GM03348 (cell line): Measurements from ENCODE around the gene SPATA31C2.
"Not testable (repeated sequence)": the region's sequence is repeated elsewhere in the genome, so short reads cannot be mapped to it uniquely, and the experiment has no call there.

Experiments used
- DNase-seq: peaks from one replicate; pipeline ENCODE4 v3.0.0; 2012; ENCODE audit warnings: low spot score

The SPATA31C2 gene

DNA sequence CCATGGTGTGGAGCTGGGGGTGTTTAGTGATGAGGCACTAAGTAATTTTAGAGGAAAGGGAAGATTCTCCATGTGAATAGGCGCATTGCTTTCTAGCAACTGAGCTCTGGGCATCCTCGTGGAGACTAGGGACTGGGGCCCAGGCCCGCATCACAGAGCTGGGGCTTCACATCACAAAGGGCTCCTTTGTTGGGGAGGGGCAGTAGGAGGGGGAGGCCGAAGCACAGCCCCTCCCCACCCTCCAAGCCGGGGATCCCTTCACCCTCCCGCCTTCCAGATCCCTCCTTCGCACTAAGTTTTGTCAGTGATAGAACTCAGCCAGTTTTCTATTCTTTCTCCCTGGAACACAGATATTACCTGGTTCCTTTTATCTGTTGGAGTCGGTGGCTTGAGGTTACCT lies at the start of gene SPATA31C2:
TSS of gene SPATA31C2 (minus strand) at position 101 of the 400 bp plus-strand sequence. CDS start at position 72, 29 bp downstream.
- not testable (repeated sequence) for DNase-seq

DNA sequence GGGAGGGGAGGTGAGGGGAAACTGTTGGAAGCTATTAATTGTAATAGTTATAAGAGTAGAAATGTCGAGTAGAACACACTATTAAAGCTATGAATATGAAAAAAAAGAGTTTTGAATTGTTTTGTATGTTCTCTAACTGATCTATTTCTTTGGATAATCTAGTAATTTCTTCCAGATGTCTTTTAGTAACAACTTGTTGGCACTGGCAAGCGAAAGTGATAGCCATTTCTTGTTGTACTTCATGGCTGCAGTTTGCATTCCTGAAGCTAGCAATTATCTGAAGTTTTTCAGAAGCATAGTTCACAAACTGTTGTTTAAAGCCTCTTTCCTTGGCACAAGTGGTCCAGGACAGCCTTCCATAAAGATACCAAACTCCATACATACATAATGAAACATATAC lies 49.4 kb upstream of the SPATA31C2 start:
- peak; percentile 65 for DNase-seq

DNA sequence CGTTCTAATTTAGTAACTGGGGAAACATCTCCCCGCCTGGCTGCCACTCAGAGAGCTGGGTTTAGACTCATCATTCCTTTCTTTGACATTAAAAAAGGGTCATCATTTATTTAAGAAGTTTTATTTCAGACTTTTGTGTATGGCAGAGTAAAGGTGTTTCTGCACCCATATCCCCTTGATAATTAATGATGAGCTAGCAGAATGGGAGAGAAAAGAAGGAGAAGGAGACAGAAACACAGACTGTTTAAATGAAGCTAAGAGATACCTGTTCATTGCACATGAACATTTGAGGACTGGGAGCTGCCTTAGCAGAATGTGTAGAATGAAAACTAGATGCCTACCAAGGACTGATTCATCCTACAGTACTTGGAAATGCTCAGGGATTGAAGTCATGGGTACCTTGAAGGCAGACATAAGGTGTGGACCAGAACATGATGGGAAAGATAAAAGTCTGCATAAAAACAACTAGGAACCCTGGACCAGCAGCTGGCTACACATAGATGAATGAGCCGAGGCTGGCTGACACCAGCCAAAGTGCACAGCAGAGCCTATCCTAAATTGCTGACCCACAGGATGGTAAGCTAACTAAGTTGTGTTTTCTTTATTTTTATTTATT lies 48.3 kb upstream of the SPATA31C2 start:
- DNase-seq: no peak

DNA sequence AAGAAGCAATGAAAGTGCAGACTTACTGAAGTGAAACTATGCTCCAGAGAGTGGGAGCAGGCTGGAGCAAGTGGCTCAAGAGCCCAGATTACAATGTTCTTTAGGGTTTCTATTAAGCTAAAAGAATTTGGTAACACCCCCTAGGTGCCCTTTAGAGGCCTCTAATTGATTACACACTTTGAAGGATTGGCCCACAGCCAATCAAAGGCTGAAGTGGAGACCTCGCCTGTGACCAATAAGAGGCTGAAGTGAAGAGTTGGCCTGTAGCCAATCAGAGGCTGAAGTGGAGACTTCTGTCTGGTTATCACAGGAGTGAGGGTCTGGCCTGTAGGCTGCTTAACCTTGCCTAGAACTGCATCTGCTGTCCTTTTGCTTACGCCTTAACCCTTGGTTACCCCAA lies 46.7 kb upstream of the SPATA31C2 start:
- DNase-seq: no peak

DNA sequence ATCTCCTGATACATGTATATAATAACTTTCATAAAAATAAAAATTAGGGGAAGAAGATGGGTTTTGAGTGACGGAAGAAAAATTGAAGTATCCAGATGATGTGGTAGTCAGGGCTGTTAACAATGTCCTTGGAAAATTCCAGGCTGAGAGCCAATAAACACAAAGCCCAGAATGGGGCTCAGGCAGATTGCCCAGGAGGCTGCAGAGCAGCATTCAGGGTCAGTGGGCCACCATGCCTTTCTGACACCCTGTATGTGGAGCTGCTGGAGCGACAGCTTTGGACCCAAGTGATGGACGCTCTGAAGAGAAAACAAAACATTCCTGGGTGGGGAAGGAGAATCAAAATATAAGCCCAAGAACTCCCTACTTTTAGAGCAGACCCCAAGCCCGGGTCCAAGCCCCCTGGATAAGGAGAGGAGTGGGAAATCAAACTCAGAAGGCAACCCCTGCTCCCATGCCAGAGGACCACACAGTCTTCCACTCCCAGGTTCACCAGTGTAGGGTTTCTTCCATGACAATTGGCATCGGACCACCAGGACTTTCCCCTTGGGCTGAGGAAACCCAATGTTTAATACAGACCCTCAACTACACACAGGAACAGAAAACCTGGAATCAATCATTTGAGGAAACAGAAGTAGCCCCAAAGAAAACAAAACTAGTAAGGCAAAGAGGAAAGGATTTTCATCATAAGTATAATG lies 45.7 kb upstream of the SPATA31C2 start:
- DNase-seq: no peak

DNA sequence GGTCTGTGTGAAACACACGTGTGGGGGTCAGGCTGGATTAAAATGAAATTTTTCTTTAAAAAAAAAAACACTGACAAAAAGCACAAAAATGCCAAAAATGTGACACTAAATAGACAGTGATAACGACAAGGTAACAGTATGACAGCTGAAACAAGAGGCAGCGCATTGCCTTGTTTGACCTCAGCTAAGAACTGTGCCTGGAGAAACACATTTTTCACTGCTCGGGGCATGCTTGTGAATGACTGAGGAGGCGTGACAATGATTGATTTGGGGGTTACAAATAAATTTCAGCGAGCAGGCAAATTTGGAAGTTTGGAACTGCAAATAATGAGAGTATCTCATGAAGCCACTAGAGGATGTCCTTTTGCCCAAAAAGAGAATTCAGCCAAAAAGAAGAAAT lies 44.2 kb upstream of the SPATA31C2 start:
- no peak for DNase-seq

DNA sequence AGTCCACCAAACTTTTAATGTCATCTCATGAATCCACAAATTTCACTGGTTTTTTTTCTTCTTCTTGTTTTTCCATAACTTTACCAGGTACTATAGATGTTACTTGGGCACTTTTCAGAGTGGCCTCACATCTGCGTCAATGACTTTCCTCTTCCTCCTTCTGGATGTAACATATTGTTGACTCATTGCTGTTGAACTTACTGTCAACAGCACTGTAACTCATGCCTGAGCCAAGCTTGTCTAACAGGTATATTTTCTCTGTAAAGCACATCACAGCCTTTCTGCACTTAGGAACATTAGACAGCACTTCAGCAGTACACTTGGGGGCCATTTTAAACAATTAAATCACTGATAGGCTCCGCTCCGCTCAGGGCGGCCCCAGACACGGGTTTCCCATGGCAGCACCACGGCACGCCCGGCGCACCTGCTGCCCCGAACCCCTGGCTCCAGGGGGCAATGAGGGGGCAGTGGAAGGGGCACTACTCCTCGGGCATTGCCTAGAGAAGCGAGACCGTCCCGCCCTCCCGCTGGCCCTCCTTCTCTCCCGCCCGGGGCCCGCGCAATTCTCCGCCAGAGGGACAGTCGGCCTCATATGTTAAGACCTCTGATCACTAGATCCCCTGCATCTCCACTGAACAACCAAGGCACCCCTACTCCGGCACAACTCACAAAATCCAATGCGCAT lies 41.9 kb upstream of the SPATA31C2 start:
- DNase-seq: no peak

DNA sequence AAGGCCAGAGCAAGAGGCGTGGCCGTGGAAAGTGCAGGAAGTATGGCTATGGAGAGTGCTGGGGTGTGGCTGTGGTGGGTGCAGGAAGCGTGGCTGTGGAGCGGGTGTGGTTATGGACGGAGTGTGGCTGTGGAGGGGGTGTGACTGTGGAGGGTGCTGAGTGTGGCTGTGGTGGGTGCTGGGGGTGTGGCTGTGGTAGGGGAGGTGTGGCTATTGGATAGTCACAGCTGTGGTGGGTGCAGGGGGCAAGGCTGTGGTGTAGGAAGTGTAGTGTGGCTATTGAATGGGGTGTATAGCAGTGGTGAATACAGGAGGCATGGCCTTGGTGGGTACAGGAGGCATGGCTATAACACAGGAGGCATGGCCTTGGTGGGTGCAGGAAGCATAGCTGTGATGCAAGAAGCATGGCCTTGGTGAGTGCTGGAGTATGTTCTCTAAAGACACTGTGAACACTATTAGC lies 40.8 kb upstream of the SPATA31C2 start:
- no peak for DNase-seq

DNA sequence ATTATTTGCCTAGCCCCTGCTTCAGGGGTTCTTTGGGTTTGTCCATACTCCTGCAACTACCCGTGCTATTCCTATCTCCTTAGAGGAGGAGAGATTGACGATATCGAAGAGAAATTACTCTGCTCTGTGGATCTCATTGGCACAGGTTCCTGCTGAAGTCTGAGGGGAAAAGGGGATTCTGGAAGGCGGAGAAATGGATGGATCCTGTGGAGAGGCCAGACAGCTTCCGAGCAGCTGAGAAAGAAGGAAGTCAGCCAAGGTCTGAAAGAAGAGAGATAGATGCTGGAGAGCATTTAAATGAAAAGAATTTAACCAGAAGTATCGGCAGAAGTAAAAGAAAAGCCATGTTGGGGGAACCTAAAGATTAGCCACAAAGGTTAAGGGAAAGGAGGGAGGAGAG lies 40.4 kb upstream of the SPATA31C2 start:
- DNase-seq: no peak

DNA sequence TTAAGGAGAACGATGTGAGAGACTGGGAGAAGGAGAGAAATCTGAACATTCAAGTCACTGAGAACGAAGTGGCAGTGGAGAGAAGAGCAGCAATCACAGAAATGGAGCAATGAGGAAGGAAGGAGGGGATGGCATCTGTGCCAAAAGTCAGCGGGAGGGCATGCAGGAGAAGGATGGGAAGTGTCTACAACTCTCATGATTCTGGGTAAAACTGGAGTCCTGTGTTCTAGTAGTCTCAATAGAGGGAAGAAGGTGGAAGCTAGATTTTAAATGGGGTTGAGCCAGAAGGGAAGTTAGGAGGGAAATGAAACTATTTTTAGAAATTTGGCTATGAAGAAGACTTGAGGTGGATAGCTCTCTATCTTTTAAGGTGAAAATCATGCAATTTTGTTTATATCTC lies 39.1 kb upstream of the SPATA31C2 start:
- DNase-seq: no peak

DNA sequence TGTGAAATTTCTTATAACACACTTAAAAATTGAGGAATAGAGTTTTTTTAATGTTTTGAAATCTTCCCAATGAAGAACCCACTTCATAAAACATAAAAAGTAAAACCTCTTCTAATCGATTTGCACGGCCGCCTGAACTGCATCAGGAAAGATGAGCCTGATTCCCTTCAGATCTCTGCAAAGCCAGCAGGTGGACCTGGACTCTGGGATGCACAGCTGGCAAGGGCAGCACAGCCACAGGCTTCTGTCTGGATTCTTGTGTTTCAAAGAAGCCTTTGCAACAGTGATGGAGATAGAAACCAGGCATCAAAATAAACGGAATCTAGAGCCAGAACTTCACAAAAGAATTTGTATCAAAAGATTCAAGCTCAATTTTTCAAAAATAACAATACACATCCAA lies 36.0 kb upstream of the SPATA31C2 start:
- DNase-seq: no peak

DNA sequence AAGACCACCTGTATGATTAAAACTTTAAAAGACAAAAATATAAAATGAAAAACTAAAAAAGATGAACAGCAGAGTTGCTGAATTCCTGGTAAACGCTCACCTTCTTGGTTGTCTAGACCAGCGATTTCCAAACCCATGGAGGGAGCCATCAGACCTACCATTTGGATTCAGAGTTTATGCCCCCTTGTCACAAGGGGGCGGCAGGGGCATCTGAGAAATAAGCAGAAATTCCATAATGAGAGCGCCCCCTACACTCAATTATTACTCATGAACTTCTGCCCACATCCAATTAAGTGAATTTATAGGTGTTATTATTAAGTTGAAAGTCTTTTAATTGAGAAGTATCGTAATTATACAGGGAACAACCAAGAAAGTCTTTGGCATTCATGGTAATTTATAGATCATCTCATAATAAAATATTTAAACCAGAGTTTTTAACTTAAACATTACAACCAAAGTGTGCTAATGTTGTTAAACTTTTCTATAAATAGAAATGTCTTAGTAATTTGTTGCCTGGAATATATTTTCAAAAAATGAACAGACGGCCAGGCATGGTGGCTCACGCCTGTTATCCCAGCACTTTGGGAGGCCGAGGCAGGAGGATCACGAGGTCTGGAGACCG lies 35.2 kb upstream of the SPATA31C2 start:
- DNase-seq: peak; percentile 73

DNA sequence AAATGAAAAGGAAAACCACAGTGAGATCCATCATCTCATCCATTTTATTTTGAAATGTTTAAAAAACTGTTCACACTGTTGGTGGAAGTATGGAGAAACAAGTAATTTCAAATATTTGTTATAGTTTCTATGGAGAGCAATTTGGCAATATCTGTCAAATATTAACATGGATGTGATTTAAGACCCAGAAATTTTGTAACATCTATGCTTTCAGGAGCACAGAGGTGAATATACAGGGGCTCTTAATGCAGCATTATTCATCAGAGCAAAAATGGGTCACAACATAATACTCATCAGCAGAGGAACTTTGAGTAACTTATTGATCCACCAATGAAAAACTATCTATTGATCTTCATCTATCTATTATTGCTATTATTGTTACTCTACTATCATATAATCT lies 31.4 kb upstream of the SPATA31C2 start:
- DNase-seq: no peak

DNA sequence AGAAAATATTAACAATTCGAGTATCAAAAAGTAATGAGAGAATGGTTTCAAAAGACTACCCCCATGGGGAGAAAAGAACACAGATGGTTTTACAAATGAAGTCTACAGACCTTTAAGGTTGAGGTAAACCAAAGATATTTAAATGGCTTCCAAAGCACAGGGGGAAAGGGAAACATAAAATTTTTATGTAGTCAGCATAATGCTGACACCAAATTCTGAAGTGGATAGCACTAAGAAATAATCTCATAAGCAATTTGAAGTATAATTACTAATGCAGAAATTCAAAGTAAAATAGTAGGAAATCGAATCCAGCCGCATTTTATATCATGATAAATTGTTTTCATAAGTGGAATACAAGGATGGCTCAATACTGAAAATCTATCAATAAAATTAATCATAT lies 30.3 kb upstream of the SPATA31C2 start:
- no peak for DNase-seq

DNA sequence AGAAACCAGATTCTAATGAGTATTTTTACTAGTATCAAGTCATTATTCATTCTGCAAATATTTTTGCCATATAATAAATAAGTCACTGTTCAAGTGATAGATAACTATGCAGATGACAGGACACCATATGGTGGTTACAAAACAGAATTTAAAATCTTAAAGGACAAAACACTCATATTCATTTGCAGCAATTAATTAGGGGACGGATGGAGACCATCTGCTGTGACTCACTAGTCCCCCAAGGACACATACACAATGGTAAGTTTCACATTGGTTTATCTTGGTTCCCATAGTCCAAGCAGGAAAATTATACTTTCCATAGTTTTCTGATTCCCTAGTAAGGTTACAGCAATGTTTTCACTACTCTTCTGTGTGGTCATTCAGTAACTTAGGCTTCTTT lies 28.4 kb upstream of the SPATA31C2 start:
- DNase-seq: no peak

DNA sequence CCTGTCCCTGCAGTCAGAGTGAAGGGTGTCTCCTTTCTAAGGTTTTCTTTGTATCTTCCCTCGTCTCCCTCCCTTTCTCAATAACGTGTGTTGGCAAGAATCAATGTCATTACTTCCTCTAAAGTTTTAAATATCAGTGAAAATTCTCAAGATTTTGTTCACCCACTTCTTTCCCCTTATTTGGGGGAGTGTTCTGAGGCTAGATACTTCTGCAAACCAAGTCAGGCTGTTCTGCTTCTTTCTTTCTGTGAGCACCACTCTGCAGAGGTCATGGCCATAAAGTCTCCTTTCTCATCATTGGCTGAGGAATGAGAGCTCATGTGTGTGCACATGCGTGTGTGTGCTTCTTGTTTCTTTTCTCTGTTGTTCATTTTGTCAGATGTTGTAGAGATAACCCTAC lies 26.6 kb upstream of the SPATA31C2 start:
- DNase-seq: no peak

DNA sequence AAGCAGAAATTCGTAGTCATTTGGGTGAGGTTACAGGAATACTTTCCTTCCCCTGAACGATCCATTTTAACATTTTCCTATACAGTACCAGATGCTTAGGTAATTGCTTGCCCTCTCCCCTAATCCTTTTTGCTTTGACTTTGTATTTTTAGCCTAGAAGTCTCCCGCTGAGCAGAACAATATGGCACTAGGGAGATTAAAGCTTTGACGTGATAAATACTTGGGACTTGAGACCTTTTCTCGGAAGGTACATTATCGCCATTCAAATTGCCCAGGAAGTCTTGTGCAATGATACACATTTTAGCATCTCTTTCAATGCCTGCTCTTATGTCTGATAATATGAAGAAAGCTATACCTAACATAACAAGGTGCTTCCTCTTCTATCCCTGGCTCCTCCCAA lies 22.9 kb upstream of the SPATA31C2 start:
- no peak for DNase-seq

DNA sequence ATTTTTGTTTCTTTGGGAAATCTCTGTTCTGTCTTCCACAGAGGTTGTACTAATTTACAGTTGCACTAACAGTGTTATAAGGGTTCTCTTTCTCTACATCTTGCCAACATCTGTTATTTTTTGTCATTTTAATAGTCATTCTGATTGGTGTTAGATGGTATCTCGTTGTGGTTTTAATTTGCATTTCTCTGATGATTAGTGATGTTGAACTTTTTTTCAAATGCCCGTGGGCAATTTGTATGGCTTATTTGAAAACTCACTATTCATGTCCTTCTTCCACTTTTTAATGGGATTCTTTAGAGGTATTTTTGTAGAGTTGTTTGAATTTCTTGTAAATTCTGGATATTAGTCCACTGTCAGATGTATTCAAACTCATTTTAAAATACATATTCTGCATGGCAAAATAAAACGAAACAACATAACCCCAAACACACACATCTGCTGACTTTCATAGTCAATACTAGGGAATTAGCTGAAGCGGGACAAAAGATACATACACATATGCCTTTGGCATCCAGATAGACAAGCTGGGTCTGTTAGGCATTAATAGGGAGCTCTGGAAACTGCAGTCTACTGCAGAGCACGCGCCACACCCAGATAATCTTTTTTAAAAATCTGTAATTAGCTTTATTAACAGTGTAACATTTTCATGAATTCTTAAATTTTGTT lies 5.8 kb upstream of the SPATA31C2 start:
- no peak for DNase-seq

DNA sequence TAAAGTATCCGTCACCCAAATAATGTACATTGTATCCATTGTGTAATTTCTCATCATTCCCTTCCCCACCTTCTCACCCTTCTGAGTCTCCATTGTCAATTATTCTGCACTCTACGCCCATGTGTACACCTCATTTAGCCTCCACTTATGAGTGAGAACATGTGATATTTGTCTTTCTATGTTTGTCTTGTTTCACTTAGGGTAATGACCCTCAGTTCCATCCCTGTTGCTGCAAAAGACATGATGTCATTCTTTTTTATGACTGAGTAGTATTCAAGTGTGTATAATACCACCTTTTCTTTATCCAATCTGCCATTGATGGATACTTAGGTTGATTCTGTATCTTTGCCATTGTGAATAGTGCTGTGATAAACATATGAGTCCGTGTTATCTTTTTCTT lies 4.9 kb upstream of the SPATA31C2 start:
- DNase-seq: no peak

DNA sequence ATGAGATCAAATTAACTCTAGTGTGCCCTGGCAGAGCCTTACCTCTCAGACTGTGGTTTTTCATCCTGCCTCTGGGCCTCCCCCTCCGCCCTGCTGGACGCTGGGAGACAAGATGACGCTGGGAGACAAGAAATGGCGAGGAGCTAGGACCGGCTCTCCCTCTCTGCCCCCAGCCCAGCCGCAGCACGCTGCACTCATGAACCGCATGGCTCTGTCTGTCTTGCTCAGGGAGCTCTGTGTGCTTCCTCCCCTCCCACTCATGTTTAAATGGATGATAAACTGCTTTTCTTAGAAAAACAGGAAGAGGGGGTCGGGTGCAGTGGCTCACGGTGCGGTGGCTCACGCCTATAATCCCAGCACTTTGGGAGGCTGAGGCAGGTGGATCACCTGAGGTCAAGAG lies 4.7 kb downstream of the SPATA31C2 start:
- not testable (repeated sequence) for DNase-seq

DNA sequence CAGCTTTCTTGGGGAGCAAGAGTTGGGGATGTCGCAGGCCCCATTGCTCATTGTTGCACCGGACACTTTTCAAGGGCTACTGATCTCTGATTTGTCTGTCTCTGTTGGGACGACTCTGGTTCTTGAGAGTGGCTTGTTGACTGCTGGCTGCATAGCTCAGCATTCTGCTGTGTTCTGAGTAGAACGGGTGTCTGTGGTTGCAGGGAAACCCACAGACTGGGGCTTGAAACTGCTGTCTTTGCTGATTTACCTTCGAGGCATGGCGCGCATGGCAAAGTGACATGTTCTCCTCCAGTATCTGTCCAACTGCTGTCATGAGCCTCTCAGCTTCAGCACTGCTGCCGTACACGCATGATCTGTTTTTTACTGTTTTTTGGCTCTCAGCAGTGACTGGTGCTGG lies 8.7 kb downstream of the SPATA31C2 start:
- DNase-seq: not testable (repeated sequence)

DNA sequence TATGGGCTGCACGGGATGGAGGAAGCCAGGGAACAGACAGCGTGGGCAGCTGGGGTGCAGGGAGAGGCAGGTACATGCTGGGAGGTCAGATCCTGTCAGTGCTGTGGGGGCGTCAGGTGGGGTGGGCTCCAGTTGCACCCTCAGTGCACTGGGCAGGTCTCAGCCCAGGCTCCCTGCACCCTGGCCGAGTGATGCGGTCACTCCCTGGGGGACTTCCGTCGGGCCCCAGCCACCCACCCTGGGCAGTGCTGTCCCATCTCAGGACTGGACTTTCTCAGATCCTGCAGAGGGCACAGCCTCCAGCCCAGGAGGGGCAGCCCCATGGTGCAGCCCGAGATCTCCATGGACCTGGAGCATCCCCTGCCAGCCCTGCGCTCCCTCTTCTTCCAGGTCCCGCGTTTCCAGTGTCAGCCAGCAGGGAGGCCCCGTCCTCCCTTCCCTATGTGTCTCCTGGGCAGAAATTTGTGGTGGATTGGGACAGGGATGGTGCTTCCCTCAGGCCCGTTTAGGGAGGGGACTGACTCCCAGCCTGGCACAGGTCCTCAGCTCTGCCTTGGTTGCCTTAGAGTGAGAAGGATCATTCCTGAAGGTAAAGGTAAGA lies 10.5 kb downstream of the SPATA31C2 start:
- not testable (repeated sequence) for DNase-seq
